NCI-H748 treated with DMSO at 0.1 percent for 48 hours (cell line): ENCODE results near the gene TMPRSS2.

ENCODE experiments used
- DNase-seq: peaks from one replicate; lab custom pipeline; 2025; lab: John Stamatoyannopoulos, UW

Gene TMPRSS2

GRCh38 chr21:41447356-41447755 lies 60.6 kb downstream of the TMPRSS2 start:
- DNase-seq = no peak

GRCh38 chr21:41446586-41446985 lies 61.4 kb downstream of the TMPRSS2 start:
- DNase-seq = no peak

DNA sequence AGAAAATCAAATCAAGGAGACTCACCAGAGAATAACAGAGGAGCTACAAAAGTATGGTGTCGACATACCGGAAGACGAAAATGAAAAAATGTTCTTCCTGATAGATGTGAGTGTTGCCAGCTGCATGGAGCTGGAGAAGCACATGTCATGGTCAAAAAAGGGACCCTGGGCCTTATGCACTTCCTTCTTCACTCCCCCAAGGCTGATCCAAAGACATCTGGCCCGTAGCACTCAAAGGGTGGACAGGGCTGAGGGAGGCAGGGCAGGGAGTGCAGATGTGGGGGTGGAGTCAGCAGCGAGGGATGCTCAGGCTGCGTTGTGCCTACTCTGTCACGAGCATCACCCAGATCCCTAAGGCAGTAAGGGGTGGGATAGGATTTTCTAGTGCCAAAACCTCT lies 62.5 kb downstream of the TMPRSS2 start:
- no peak for DNase-seq

DNA sequence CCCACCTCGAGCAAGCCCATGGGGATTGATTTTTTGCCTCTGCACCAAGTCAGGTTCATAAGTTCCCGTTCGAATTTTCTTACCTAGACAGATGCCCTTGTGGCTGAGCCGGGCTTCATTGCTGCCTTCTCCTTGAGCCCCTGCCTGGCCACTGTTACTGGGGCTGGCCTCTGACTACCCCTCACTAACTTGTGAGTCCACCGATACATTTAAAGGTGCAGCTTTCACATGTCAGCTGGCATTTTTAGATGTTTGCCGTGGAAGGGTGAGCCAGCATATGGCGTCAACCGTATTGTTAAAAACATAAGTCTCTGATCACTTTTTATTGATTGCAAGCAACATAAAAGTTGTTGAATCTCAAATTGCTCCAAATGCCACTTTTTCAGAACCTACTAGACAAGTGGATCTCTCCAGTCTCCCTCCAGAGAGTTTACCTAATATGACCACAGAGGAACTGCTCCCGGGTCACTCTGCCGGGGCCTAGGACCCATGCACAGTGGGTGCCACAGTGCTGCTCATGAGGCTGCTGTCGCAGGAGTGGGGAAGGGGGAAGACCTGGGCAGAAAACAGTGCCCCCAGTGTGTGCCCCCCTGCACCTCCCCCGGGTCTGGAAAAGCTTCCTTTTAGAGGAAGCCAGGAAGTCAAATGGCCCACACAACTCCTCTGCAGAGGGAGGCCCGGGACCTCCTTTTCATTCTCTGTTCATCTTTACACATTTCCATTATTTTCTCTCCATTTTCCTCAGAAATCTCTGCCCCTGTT lies 63.1 kb downstream of the TMPRSS2 start:
- no peak for DNase-seq

DNA sequence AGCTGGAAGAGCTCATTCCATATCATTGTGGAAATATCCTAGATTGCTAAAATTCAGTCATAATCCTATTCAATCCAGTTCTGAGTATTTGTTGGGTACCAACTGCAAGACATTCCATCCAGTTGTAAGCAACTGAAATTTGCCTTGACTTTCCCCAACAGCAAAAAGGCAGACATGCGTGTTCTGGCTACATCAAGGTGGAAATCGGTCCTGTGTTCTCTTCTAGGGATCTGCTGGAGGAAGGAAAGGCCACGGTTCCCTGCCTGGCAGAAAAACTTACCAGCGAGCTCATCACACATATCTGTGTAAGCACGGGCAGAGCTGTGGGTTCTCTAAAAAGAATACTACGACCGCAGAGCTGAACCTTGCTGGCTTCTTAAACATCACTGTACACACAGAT lies 64.4 kb downstream of the TMPRSS2 start:
- DNase-seq = no peak

GRCh38 chr21:41442481-41443186 lies 65.3 kb downstream of the TMPRSS2 start:
- DNase-seq = no peak

GRCh38 chr21:41441546-41441945 lies 66.4 kb downstream of the TMPRSS2 start:
- DNase-seq = no peak

GRCh38 chr21:41439248-41439647 lies 68.7 kb downstream of the TMPRSS2 start:
- DNase-seq = no peak

DNA sequence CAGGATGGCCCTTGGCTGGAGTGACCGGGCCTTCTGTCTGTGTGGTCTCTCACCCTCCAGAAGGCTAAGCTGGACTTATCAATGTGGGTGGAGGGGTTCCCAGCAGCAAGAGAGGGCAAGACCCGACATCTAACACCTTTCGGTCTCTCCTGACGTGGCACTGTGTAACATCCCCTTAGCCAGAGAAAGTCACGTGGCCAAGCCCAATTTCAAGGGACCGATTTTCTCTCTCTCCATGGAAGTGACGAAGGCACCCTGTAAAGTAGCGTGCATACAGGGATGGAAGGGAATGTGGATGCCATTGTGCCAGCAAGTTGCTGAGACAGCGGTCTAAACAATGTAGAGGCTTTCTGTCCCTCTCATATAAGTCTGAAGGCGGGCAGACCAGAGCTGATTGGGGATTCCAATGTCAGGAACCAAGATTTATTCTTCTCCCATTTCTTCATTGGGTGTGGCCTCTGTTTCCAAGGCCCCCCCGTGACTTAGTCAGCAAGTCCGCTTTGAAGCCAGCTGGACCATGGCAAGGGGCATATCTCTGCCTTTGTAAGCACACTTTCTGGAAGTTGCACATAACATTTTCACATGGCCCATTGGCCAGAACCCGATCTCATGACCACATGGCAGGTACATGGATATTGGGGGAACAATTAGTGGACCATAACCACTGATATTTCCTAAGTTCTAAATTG lies 69.4 kb downstream of the TMPRSS2 start:
- no peak for DNase-seq

DNA sequence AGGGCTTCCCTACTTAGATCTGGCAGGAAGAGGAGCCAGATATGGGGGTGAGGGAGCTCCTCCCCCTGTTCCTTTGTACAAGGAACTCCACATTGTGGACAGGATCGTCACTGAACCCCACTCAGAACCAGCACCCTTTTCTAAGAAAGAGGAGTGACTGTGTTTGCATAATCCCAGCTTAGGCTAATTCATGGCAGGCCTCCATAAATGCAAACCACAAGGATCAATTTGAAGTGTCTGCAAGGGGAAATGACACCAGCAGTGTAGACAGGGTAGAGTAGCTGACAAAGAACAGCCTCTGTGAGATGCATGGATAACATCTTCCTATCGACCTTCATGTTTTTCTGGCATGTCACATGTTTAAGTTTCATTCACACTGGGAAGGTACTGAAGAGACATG lies 70.2 kb downstream of the TMPRSS2 start:
- DNase-seq = no peak

- DNase-seq = no peak
These were observed 72.3 kb downstream of the TMPRSS2 start for GRCh38 chr21:41435706-41436105.

- no peak for DNase-seq
These were observed 74.4 kb downstream of the TMPRSS2 start for GRCh38 chr21:41433566-41433965.

GRCh38 chr21:41432562-41433460 lies 75.1 kb downstream of the TMPRSS2 start:
- DNase-seq = no peak

GRCh38 chr21:41431788-41432548 lies 76.0 kb downstream of the TMPRSS2 start:
- no peak for DNase-seq

DNA sequence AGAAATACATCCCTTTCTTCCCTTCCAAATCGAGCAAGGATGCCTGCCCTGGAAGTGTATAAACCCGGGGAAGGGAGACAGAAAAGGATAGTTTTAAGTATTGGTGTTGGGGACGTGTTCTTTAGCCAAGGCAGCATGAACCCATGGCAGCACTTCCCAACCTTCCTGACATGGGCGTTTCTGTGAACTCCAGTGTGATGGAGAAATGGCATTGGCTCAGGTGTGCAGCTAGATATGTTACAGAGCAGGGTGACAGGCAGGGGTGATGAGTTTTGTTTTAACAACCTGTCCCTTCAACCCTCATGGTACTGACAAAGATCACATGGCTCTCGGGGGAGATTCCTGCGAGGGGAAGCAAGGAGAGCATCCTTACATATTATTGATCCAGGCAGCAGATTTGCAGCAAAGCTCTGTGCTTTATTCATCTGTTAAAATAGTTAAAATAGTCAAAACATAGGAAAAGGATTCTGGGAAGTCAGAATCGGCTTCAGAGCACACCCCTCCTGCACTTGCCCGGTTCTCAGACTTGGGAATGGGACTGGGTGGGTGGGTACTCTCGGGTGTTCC lies 78.0 kb downstream of the TMPRSS2 start:
- DNase-seq = no peak

DNA sequence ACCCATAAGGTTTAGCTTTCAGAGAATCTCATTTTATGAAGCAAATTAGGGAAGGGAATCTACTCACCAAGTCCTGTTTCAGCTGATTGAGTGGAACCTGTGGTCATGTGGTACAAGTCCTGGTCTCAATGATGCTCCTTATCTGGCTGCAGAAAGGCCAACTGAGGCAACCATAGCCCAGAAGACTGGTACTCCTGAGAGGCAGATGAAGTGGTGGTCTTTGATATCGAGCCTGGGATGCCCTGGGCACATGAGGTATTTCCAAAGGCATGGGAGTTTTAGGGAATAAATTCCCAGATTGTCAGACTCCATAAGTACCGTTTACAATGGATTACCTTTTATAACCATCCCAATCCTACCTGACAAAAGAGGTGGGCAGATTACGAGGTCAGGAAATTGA lies 78.7 kb downstream of the TMPRSS2 start:
- DNase-seq = no peak

GRCh38 chr21:41428847-41429246 lies 79.1 kb downstream of the TMPRSS2 start:
- DNase-seq = no peak

DNA sequence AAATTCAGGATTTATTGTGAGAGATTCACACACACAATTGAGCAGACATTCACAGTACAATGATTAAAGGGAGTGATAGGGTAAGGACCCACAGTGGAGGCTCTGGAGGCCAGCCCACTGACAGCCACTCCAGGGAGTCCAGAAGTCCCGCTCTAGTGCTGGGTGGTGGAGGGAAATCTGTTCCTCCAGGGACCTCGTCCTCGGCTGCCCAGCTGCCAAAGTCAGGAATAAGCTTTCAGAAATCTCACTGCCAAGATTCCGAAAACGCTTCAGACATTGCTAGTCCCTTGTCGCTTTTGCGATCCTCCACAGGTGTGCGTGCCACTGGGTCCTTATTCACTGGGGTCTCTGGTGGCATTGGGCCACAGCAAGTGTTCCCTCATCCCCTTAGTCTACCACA lies 79.6 kb downstream of the TMPRSS2 start:
- no peak for DNase-seq

DNA sequence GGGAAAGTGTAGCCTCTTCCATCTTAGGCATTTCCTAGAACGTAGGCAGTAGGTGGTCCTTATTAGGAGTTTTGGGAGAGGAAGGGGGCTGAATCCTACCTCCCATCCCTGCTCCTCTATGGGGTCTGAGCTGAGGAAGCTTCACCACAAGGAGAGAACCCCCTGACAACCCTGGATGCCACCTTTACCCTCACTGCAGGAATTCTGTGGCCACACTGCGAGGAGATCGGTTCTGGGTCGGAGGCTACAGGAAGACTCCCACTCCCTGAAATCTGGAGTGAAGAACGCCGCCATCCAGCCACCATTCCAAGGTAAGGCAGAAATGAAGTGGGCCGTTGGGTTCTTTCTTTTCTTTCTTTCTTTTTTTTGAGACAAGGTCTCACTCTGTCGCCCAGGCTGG lies 80.4 kb downstream of the TMPRSS2 start:
- DNase-seq = no peak

GRCh38 chr21:41426676-41427404 lies 81.1 kb downstream of the TMPRSS2 start:
- no peak for DNase-seq
